Measurements from ENCODE around the gene UBAC2. TPM values are rescaled to one million over a fixed set of nuclear protein-coding genes. Genes with fewer than 3 reads are reported as not detected.

The UBAC2 gene
- total RNA-seq, 1 donor from 2014 or later: 61.2 TPM

- intact Hi-C loops (cut with DNase I): no loop called here
- DNase-seq (ENCODE audit: low spot score): no peak
These were observed 233.0 kb downstream of the UBAC2 start for GRCh38 chr13:99433543-99434075.

- DNase-seq (ENCODE audit: low spot score): no peak
- intact Hi-C loops (cut with DNase I): no loop called here
These were observed 233.7 kb downstream of the UBAC2 start for GRCh38 chr13:99434258-99434788.

GRCh38 chr13:99435116-99435515 is 234.5 kb downstream of the UBAC2 start:
- intact Hi-C loops (cut with DNase I): loop anchor here (5.0 kb wide), 1 partner anchor 238 kb away; no protein-coding TSS in a partner anchor
- DNase-seq (ENCODE audit: low spot score): no peak

- no peak for DNase-seq (ENCODE audit: low spot score)
- intact Hi-C loops (cut with DNase I): loop anchor here (2.0 to 5.0 kb wide), 3 partner anchors 167 to 259 kb away; no protein-coding TSS in a partner anchor
These were observed 235.3 kb downstream of the UBAC2 start for GRCh38 chr13:99435998-99436397.

Small RNAs within 50 kb of the gene (microRNA-seq; reads per million reads assigned to microRNA genes)
- gene MIR623: not detected

Other genes with a start within 250 kb of the UBAC2 start
- gene DOCK9, start 222.8 kb upstream of the UBAC2 start, total RNA-seq: 30.6 TPM
- not detected for gene GPR18, start 57.5 kb downstream of the UBAC2 start, total RNA-seq
- gene GPR183, start 106.5 kb downstream of the UBAC2 start, total RNA-seq: 1.1 TPM

All from cardiac septum (tissue), 1 donor.